Endothelial cell of umbilical vein (primary cell): Measurements from ENCODE around the gene TOP1. TPM values are rescaled to one million over a fixed set of nuclear protein-coding genes. Genes with fewer than 3 reads are reported as not detected.
"Not testable (repeated sequence)": the region's sequence is repeated elsewhere in the genome, so short reads cannot be mapped to it uniquely, and the experiment has no call there.

Experiments used
- BruUV-seq: library from RNA; stranded (reverse); fragments of 400-500 nt; replicated peaks from 2 replicates; lab custom pipeline; 2021; lab: Mats Ljungman, UMichigan
- CTCF ChIA-PET: fragments of 300-600, 350-600 bp; sonication (Branson Sonifier 250); formaldehyde crosslinking; loops from one replicate; lab custom pipeline; 2021; ENCODE audit warnings: antibody characterized with exemption, inconsistent platforms; lab: Charles Lee
- POLR2A ChIA-PET: fragments of 300-600, 350-600 bp; sonication (Branson Sonifier 250); formaldehyde crosslinking; loops from one replicate; lab custom pipeline; 2021; ENCODE audit warnings: antibody characterized with exemption, inconsistent platforms; lab: Charles Lee
- DNase-seq: peaks from one replicate; pipeline ENCODE4 v3.0.0-alpha.2; 2011; ENCODE audit warnings: low read depth, low spot score
- FAIRE-seq: peaks from 2 replicates; lab custom pipeline; 2011; peaks lifted over from hg19 to GRCh38; lab: Jason Lieb, UNC
- H2AFZ ChIP-seq: 2 replicates; pipeline ENCODE4 v1.6.0; 2012; ENCODE audit warnings: low read depth, low read length, control low read depth, inconsistent platforms
- H3K27ac ChIP-seq: 2 replicates; pipeline ENCODE4 v1.5.1; 2011; ENCODE audit warnings: low read depth, mild to moderate bottlenecking, control low read depth, low read length, moderate library complexity; ENCODE audit not compliant: insufficient read depth
- H3K27me3 ChIP-seq, 2 experiments: 2 replicates each; pipeline versions ENCODE4 v1.6.0 to v1.6.1; 2011; ENCODE audit warnings: low read length in 2 of 2, mixed read lengths in 1 of 2; ENCODE audit not compliant: control insufficient read depth in 2 of 2, insufficient read depth in 2 of 2
- H3K36me3 ChIP-seq, 2 experiments: 2 replicates in 1 of 2; 3 replicates in 1 of 2; pipeline ENCODE4 v1.5.1; 2011; ENCODE audit warnings: low read length in 2 of 2, mild to moderate bottlenecking in 1 of 2, moderate library complexity in 1 of 2; ENCODE audit not compliant: control insufficient read depth in 2 of 2, insufficient read depth in 2 of 2; ENCODE audit errors: extremely low read depth in 1 of 2
- H3K4me1 ChIP-seq: 3 replicates; pipeline ENCODE4 v1.5.1; 2011; ENCODE audit warnings: mild to moderate bottlenecking, low read length; ENCODE audit not compliant: control insufficient read depth, insufficient read depth; ENCODE audit errors: extremely low read depth
- H3K4me2 ChIP-seq: 2 replicates; pipeline ENCODE4 v1.6.1; 2011; ENCODE audit warnings: low read length, control low read depth, mixed read lengths; ENCODE audit not compliant: insufficient read depth
- H3K4me3 ChIP-seq, 3 experiments: fragments of 200-600 bp in 1 of 3; sonication (generic), shearing (Covaris generic) in 1 of 3; replicated peaks in 1 of 3; 2 replicates each; pipeline ENCODE4 v1.5.1; 2011 to 2016; ENCODE audit warnings: control low read depth in 3 of 3, low read length in 3 of 3, mild to moderate bottlenecking in 2 of 3, inconsistent platforms in 1 of 3, low read depth in 1 of 3, moderate library complexity in 1 of 3; ENCODE audit not compliant: insufficient read depth in 1 of 3
- H3K79me2 ChIP-seq: 2 replicates; pipeline ENCODE4 v1.6.0; 2012; ENCODE audit warnings: low read length, inconsistent platforms; ENCODE audit not compliant: control insufficient read depth, insufficient read depth
- H3K9ac ChIP-seq: replicated peaks from 2 replicates; pipeline ENCODE3; 2011; ENCODE audit warnings: low read length, control low read depth; ENCODE audit not compliant: insufficient read depth; ENCODE audit errors: extremely low read depth
- H3K9me1 ChIP-seq: replicated peaks from 3 replicates; pipeline ENCODE4 v1.6.0; 2011; ENCODE audit warnings: mild to moderate bottlenecking, low read length; ENCODE audit not compliant: control insufficient read depth, insufficient read depth; ENCODE audit errors: extremely low read depth
- H3K9me3 ChIP-seq: replicated peaks from 2 replicates; pipeline ENCODE4 v1.5.1; 2012; ENCODE audit warnings: low read length, inconsistent platforms; ENCODE audit not compliant: control insufficient read depth, insufficient read depth
- H4K20me1 ChIP-seq: replicated peaks from 2 replicates; pipeline ENCODE3; 2011; ENCODE audit warnings: mild to moderate bottlenecking, low read length; ENCODE audit not compliant: control insufficient read depth, insufficient read depth; ENCODE audit errors: extremely low read depth
- EZH2 ChIP-seq: IDR thresholded peaks from 2 replicates; pipeline ENCODE4 v1.6.1; 2012; ENCODE audit warnings: borderline replicate concordance, low read depth, mild to moderate bottlenecking, moderate library complexity, low read length, inconsistent platforms; ENCODE audit not compliant: severe bottlenecking
- FOS ChIP-seq: IDR thresholded peaks from 2 replicates; pipeline ENCODE4 v1.6.1; 2011; ENCODE audit warnings: mild to moderate bottlenecking, low read length, moderate library complexity, borderline replicate concordance; ENCODE audit not compliant: insufficient read depth
- GATA2 ChIP-seq: IDR thresholded peaks from 2 replicates; pipeline ENCODE4 v1.7.0; 2011; ENCODE audit warnings: low read depth, mild to moderate bottlenecking, moderate library complexity, mixed read lengths, low read length; ENCODE audit not compliant: insufficient read length, insufficient read depth
- JUN ChIP-seq: IDR thresholded peaks from 2 replicates; pipeline ENCODE4 v1.6.1; 2011; ENCODE audit warnings: borderline replicate concordance, low read depth; ENCODE audit not compliant: insufficient read length, insufficient read depth
- MAX ChIP-seq: IDR thresholded peaks from 2 replicates; pipeline ENCODE4 v1.6.1; 2011; ENCODE audit not compliant: insufficient read depth, insufficient read length
- MYC ChIP-seq: IDR thresholded peaks from one replicate; pipeline ENCODE4 v1.6.1; 2011; ENCODE audit warnings: mild to moderate bottlenecking, low read depth, low read length
- POLR2A ChIP-seq: IDR thresholded peaks from 2 replicates; pipeline ENCODE4 v1.6.1; 2012; ENCODE audit warnings: low read depth, mild to moderate bottlenecking, control low read depth, low read length
- POLR2AphosphoS5 ChIP-seq: IDR thresholded peaks from 2 replicates; pipeline ENCODE4 v1.6.1; 2012; ENCODE audit warnings: low read depth, mild to moderate bottlenecking, control low read depth, low read length, moderate library complexity; ENCODE audit not compliant: insufficient read depth
- dilution Hi-C: fragments of 300-500 bp; cut with MboI; formaldehyde crosslinking; loops from one replicate; pipeline ENCODE4 v1.15.0; 2019; ENCODE audit warnings: low sequenced_read_pairs; ENCODE audit not compliant: extremely low pct_ligation_motif_present
- intact Hi-C: fragments of 100-400 bp; cut with micrococcal nuclease; formaldehyde crosslinking; loops from one replicate; pipeline ENCODE4 v1.10.0; 2022
- polyA plus RNA-seq, 4 experiments: library from polyadenylated mRNA; depleted of rRNA in 3 of 4; stranded (reverse) in 3 of 4; unstranded in 1 of 4; fragments of >200 nt; gene quantifications; 2 replicates each; pipeline versions ENCODE4 v1.2.1 to v1.2.3, GENCODE V29; 2011 to 2012; ENCODE audit warnings: missing spikeins in 1 of 4
- total RNA-seq: library from RNA; stranded (reverse); gene quantifications from 2 replicates; pipeline ENCODE4 v1.2.3, GENCODE V29; 2021

TOP1 gene
- total and polyA plus RNA-seq, 2 donors (not counting 3 experiments of a cell fraction or from before 2014, with no cell fraction given) = 7.0 to 77.4 TPM

GRCh38 chr20:41002842-41003142, 25.8 kb upstream of the TOP1 start:
- ChIA-PET POLR2A (no interaction called here), CTCF (interaction anchor here (2.6 kb wide), 1 partner anchor 11 kb away, joined by 23 read pairs; no protein-coding TSS in a partner anchor)
- intact Hi-C loops (loop anchor here (1.0 to 10.0 kb wide), 5 partner anchors 12 to 322 kb away; partner anchors contain the start of gene TOP1), dilution Hi-C loops (no loop called here)
- Histone ChIP-seq H3K9ac (peak overlapping the region; percentile 78), H3K36me3 (no peaks in the 10 kb centered on the region), H4K20me1 (no peaks in the 10 kb centered on the region), H3K4me1 (peaks cover 55% of the 10 kb centered on the region), H3K4me3 (peak overlapping the region in 1 of 3 experiments; percentile 2), H3K4me2 (peak overlapping the region; percentile 73), H2AFZ (no peak overlapping the region), H3K9me3 (no peaks in the 10 kb centered on the region), H3K79me2 (peaks cover 39% of the 10 kb centered on the region), H3K27ac (peak overlapping the region; percentile 95), H3K9me1 (no peaks in the 10 kb centered on the region), H3K27me3 (no peaks in the 10 kb centered on the region)
- no peak for DNase-seq
- FAIRE-seq = no peak
- TF ChIP-seq FOS (no peak), MYC (no peak), POLR2AphosphoS5 (no peak), MAX (no peak), GATA2 (no peak), POLR2A (no peak)
- BruUV-seq = no TSS peak

- Histone ChIP-seq H3K9ac (peak overlapping the region; percentile 78), H3K9me1 (no peaks in the 10 kb centered on the region), H3K9me3 (no peaks in the 10 kb centered on the region), H2AFZ (peak overlapping the region; percentile 10), H3K27me3 (no peaks in the 10 kb centered on the region), H3K4me1 (peaks cover 60% of the 10 kb centered on the region), H4K20me1 (no peaks in the 10 kb centered on the region), H3K36me3 (no peaks in the 10 kb centered on the region), H3K4me3 (peak overlapping the region in 1 of 3 experiments; percentile 9), H3K79me2 (peaks cover 38% of the 10 kb centered on the region), H3K4me2 (peak overlapping the region; percentile 73), H3K27ac (peak overlapping the region; percentile 95)
- POLR2A ChIA-PET = no interaction called here
- dilution Hi-C loops (no loop called here), intact Hi-C loops (loop anchor here (1.0 to 10.0 kb wide), 5 partner anchors 13 to 321 kb away; partner anchors contain the start of gene TOP1)
- DNase-seq (peak; percentile 96), FAIRE-seq (peak; percentile 94)
- TF ChIP-seq POLR2A = no peak
- TF ChIP-seq GATA2 = peak; percentile 90
- no peak for TF ChIP-seq EZH2
- TF ChIP-seq MYC = peak; percentile 40
- TF ChIP-seq JUN = peak; percentile 76
- peak; percentile 94 for TF ChIP-seq FOS
- peak; percentile 82 for TF ChIP-seq POLR2AphosphoS5
- TF ChIP-seq MAX = peak; percentile 76
- CTCF ChIA-PET = interaction anchor here (2.6 kb wide), 1 partner anchor 12 kb away, joined by 23 read pairs; no protein-coding TSS in a partner anchor
- no TSS peak for BruUV-seq
Observed at GRCh38 chr20:41003143-41003935, 25.3 kb upstream of the TOP1 start.

- FAIRE-seq, H3K27me3 ChIP-seq, POLR2A ChIA-PET, H3K9me3 ChIP-seq, CTCF ChIA-PET, dilution Hi-C loops, H2AFZ ChIP-seq, H3K9me1 ChIP-seq, H4K20me1 ChIP-seq, H3K36me3 ChIP-seq, DNase-seq: not testable (repeated sequence)
- peaks cover 36% of the 10 kb centered on the region for H3K79me2 ChIP-seq
- peak overlapping the region; percentile 73 for H3K4me2 ChIP-seq
- H3K9ac ChIP-seq = peak overlapping the region; percentile 78
- H3K4me3 ChIP-seq = peak overlapping the region in 2 of 3 experiments; percentile 9 to 31
- H3K27ac ChIP-seq = peak overlapping the region; percentile 95
- TSS peak; percentile 58 for BruUV-seq
- H3K4me1 ChIP-seq = peaks cover 64% of the 10 kb centered on the region
- intact Hi-C loops = loop anchor here (1.0 to 10.0 kb wide), 5 partner anchors 14 to 321 kb away; partner anchors contain the start of gene TOP1
Observed at GRCh38 chr20:41003936-41004294, 24.7 kb upstream of the TOP1 start.
